H9 (cell line): Measurements from ENCODE around the gene PKP3. TPM values are rescaled to one million over a fixed set of nuclear protein-coding genes. Genes with fewer than 3 reads are reported as not detected.

Experiments
- DNase-seq: peaks from one replicate; pipeline ENCODE4 v3.0.0-alpha.2; 2017
- H2AFZ ChIP-seq: one replicate; pipeline ENCODE4 v1.6.1; 2013; ENCODE audit warnings: mild to moderate bottlenecking, low read length, control low read depth, moderate library complexity
- H2AK5ac ChIP-seq: 2 replicates; pipeline ENCODE4 v1.6.1; 2013; ENCODE audit warnings: low read length, control low read depth, mixed read lengths; ENCODE audit not compliant: insufficient read length
- H2BK120ac ChIP-seq: one replicate; pipeline ENCODE4 v1.6.1; 2013; ENCODE audit warnings: low read depth, mild to moderate bottlenecking, low read length, control low read depth, inconsistent platforms; ENCODE audit not compliant: poor library complexity, severe bottlenecking
- H2BK12ac ChIP-seq: 2 replicates; pipeline ENCODE4 v1.6.1; 2013; ENCODE audit warnings: low read length, control low read depth, mixed read lengths, low read depth; ENCODE audit not compliant: insufficient read length
- H2BK15ac ChIP-seq: 2 replicates; pipeline ENCODE4 v1.6.1; 2013; ENCODE audit warnings: low read depth, low read length, control low read depth
- H2BK20ac ChIP-seq: one replicate; pipeline ENCODE4 v1.6.1; 2013; ENCODE audit warnings: low read depth, mild to moderate bottlenecking, low read length, control low read depth, inconsistent platforms; ENCODE audit not compliant: poor library complexity, severe bottlenecking
- H2BK5ac ChIP-seq: 2 replicates; pipeline ENCODE4 v1.6.1; 2013; ENCODE audit warnings: low read length, control low read depth, mixed read lengths; ENCODE audit not compliant: insufficient read length
- H3K14ac ChIP-seq: 2 replicates; pipeline ENCODE4 v1.6.1; 2013; ENCODE audit warnings: low read length, control low read depth; ENCODE audit not compliant: insufficient read depth
- H3K18ac ChIP-seq: 2 replicates; pipeline ENCODE4 v1.6.1; 2013; ENCODE audit warnings: low read depth, mild to moderate bottlenecking, mixed read lengths, low read length, control low read depth; ENCODE audit not compliant: insufficient read length
- H3K23ac ChIP-seq: 2 replicates; pipeline ENCODE4 v1.6.1; 2013; ENCODE audit warnings: low read length, control low read depth, mixed read lengths, low read depth; ENCODE audit not compliant: insufficient read length
- H3K23me2 ChIP-seq: 2 replicates; pipeline ENCODE4 v1.6.1; 2013; ENCODE audit warnings: low read depth, mild to moderate bottlenecking, mixed read lengths, low read length, control low read depth; ENCODE audit not compliant: insufficient read length, poor library complexity, severe bottlenecking
- H3K27ac ChIP-seq: 2 replicates; pipeline ENCODE4 v1.5.1; 2013; ENCODE audit warnings: low read length, control low read depth, mixed read lengths, low read depth; ENCODE audit not compliant: insufficient read length
- H3K27me3 ChIP-seq: 2 replicates; pipeline ENCODE4 v1.6.1; 2013; ENCODE audit warnings: low read length, control low read depth, inconsistent platforms; ENCODE audit not compliant: insufficient read depth
- H3K4ac ChIP-seq: 2 replicates; pipeline ENCODE4 v1.6.1; 2013; ENCODE audit warnings: low read depth, mild to moderate bottlenecking, control low read depth, inconsistent platforms, low read length, moderate library complexity
- H3K4me1 ChIP-seq: 2 replicates; pipeline ENCODE4 v1.6.1; 2013; ENCODE audit warnings: low read length, control low read depth, inconsistent platforms; ENCODE audit not compliant: insufficient read depth
- H3K4me2 ChIP-seq: 2 replicates; pipeline ENCODE4 v1.6.1; 2013; ENCODE audit warnings: low read length, control low read depth, mixed read lengths; ENCODE audit not compliant: insufficient read length, insufficient read depth
- H3K56ac ChIP-seq: 2 replicates; pipeline ENCODE4 v1.6.1; 2013; ENCODE audit warnings: low read depth, mild to moderate bottlenecking, mixed read lengths, low read length, control low read depth; ENCODE audit not compliant: insufficient read length
- H3K79me1 ChIP-seq: 2 replicates; pipeline ENCODE4 v1.6.1; 2013; ENCODE audit warnings: low read depth, mild to moderate bottlenecking, moderate library complexity, low read length, control low read depth, inconsistent platforms; ENCODE audit not compliant: insufficient read depth, poor library complexity, severe bottlenecking
- H3K79me2 ChIP-seq: 2 replicates; pipeline ENCODE4 v1.6.1; 2013; ENCODE audit warnings: low read length, control low read depth, inconsistent platforms; ENCODE audit not compliant: insufficient read depth
- H3K9ac ChIP-seq: 2 replicates; pipeline ENCODE4 v1.6.1; 2013; ENCODE audit warnings: low read length, control low read depth, mixed read lengths; ENCODE audit not compliant: insufficient read length; ENCODE audit errors: extremely low read depth
- H3K9me3 ChIP-seq: one replicate; pipeline ENCODE4 v1.6.1; 2013; ENCODE audit warnings: low read depth, low read length, inconsistent platforms; ENCODE audit not compliant: control insufficient read depth
- H3T11ph ChIP-seq: one replicate; pipeline ENCODE4 v1.6.1; 2013; ENCODE audit warnings: mild to moderate bottlenecking, low read length, control low read depth, inconsistent platforms
- H4K20me1 ChIP-seq: one replicate; pipeline ENCODE4 v1.6.1; 2013; ENCODE audit not compliant: control insufficient read depth, insufficient read length, insufficient read depth
- H4K5ac ChIP-seq: 2 replicates; pipeline ENCODE4 v1.6.1; 2013; ENCODE audit warnings: low read depth, mild to moderate bottlenecking, mixed read lengths, low read length, control low read depth; ENCODE audit not compliant: insufficient read length
- H4K8ac ChIP-seq: replicated peaks from 2 replicates; pipeline ENCODE4 v1.6.1; 2013; ENCODE audit warnings: low read length, control low read depth, mixed read lengths, low read depth; ENCODE audit not compliant: insufficient read length
- H4K91ac ChIP-seq: 2 replicates; pipeline ENCODE4 v1.6.1; 2013; ENCODE audit warnings: low read depth, mild to moderate bottlenecking, moderate library complexity, mixed read lengths, low read length, control low read depth; ENCODE audit not compliant: insufficient read length
- H3K27ac Mint-ChIP-seq, 3 experiments: 2 replicates in 2 of 3; 3 replicates in 1 of 3; pipeline ENCODE4 v1.8.0; 2020 to 2021; ENCODE audit warnings: mixed read lengths in 3 of 3, mild to moderate bottlenecking in 1 of 3, moderate library complexity in 1 of 3
- H3K27me3 Mint-ChIP-seq: 2 replicates; pipeline ENCODE4 v1.8.0; 2021; ENCODE audit warnings: low read depth, mild to moderate bottlenecking, moderate library complexity, mixed read lengths
- H3K36me3 Mint-ChIP-seq, 3 experiments: 2 replicates in 2 of 3; 3 replicates in 1 of 3; pipeline ENCODE4 v1.8.0; 2020 to 2021; ENCODE audit warnings: low read depth in 3 of 3, mixed read lengths in 3 of 3; ENCODE audit not compliant: insufficient read depth in 1 of 3
- H3K4me1 Mint-ChIP-seq, 2 experiments: 2 replicates each; pipeline ENCODE4 v1.8.0; 2020; ENCODE audit warnings: mixed read lengths in 2 of 2
- H3K4me3 Mint-ChIP-seq, 2 experiments: 2 replicates in 1 of 2; 3 replicates in 1 of 2; pipeline ENCODE4 v1.8.0; 2020 to 2021; ENCODE audit warnings: mild to moderate bottlenecking in 2 of 2, mixed read lengths in 2 of 2, moderate library complexity in 1 of 2
- H3K9me3 Mint-ChIP-seq, 2 experiments: 2 replicates in 1 of 2; 3 replicates in 1 of 2; pipeline ENCODE4 v1.8.0; 2020; ENCODE audit warnings: mild to moderate bottlenecking in 2 of 2, mixed read lengths in 2 of 2, moderate library complexity in 1 of 2
- CTCF ChIP-seq: fragments of 200-600 bp; sonication (generic); conservative IDR thresholded peaks from 3 replicates; pipeline ENCODE4 v1.8.0; 2021; ENCODE audit warnings: antibody characterized with exemption, mild to moderate bottlenecking
- WGBS: extraction: QIAGEN DNeasy Blood & Tissue Kit; methylation state at CpG from one replicate; pipeline ENCODE4 v1.1.7; 2013; ENCODE audit warnings: missing lambda C conversion rate, low lambda C conversion rate, mixed read lengths; ENCODE audit not compliant: insufficient read length; ENCODE audit errors: extremely low coverage; 5-methylcytosine and 5-hydroxymethylcytosine counted together
- total RNA-seq: library from RNA; stranded (reverse); gene quantifications from 2 replicates; pipeline ENCODE4 v1.2.1, GENCODE V29; 2021

PKP3 gene
- total RNA-seq, 1 experiment from 2014 or later, result 41.7 TPM

- H2AK5ac ChIP-seq, result no peak overlapping the region
- no peak overlapping the region for H3K9ac ChIP-seq
- no peak overlapping the region for H3K23ac ChIP-seq
- peaks cover 8% of the 10 kb centered on the region for H3K9me3 ChIP-seq
- no peak overlapping the region for H2BK5ac ChIP-seq
- H3K79me1 ChIP-seq, result no peaks in the 10 kb centered on the region
- no peak overlapping the region for H3T11ph ChIP-seq
- Mint-ChIP-seq H3K27ac (no peak overlapping the region), H3K27me3 (peaks cover 23% of the 10 kb centered on the region), H3K4me3 (no peak overlapping the region), H3K4me1 (peaks cover 4 to 8% of the 10 kb centered on the region in 2 experiments; a peak in 3 of 4 replicates), H3K9me3 (peaks cover 29 to 32% of the 10 kb centered on the region in 2 experiments), H3K36me3 (peaks cover 6 to 10% (median 9%) of the 10 kb centered on the region in 3 experiments; a peak in 5 of 7 replicates)
- no peaks in the 10 kb centered on the region for H4K20me1 ChIP-seq
- DNase-seq, result no peak
- H3K23me2 ChIP-seq, result no peaks in the 10 kb centered on the region
- no peak overlapping the region for H3K27ac ChIP-seq
- no peaks in the 10 kb centered on the region for H3K4me1 ChIP-seq
- H3K4ac ChIP-seq, result no peak overlapping the region
- no peak overlapping the region for H3K4me2 ChIP-seq
- no peak overlapping the region for H3K56ac ChIP-seq
- no peaks in the 10 kb centered on the region for H3K79me2 ChIP-seq
- no peak overlapping the region for H4K8ac ChIP-seq
- H4K91ac ChIP-seq, result no peak overlapping the region
- no peak overlapping the region for H4K5ac ChIP-seq
- H2BK20ac ChIP-seq, result no peak overlapping the region
- H3K27me3 ChIP-seq, result no peaks in the 10 kb centered on the region
- TF ChIP-seq CTCF, result no peak
- H3K18ac ChIP-seq, result no peak overlapping the region
- WGBS, result no CpG with 5 or more reads among the region's 5 CpGs
- no peak overlapping the region for H3K14ac ChIP-seq
- H2AFZ ChIP-seq, result no peak overlapping the region
- H2BK12ac ChIP-seq, result no peak overlapping the region
- no peak overlapping the region for H2BK15ac ChIP-seq
- no peak overlapping the region for H2BK120ac ChIP-seq
These were observed 34.8 kb upstream of the PKP3 start for GRCh38 chr11:359181-359714.
